Epithelial cell of proximal tubule (primary cell): ENCODE measurements around the gene MTFR1L. TPM values are rescaled to one million over a fixed set of nuclear protein-coding genes. Genes with fewer than 3 reads are reported as not detected.

ENCODE experiments used
- DNase-seq: peaks from one replicate; pipeline ENCODE4 v3.0.0-alpha.2; 2011; ENCODE audit warnings: low read depth
- H3K4me3 ChIP-seq: 2 replicates; pipeline ENCODE4 v1.5.1; 2011; ENCODE audit warnings: low read depth, mild to moderate bottlenecking, low read length
- CTCF ChIP-seq: conservative IDR thresholded peaks from 2 replicates; pipeline ENCODE4 v1.5.1; 2012; ENCODE audit warnings: low read depth, mild to moderate bottlenecking, low read length
- total RNA-seq: library from RNA; depleted of rRNA; stranded (reverse); fragments of >200 nt; gene quantifications from 2 replicates; pipeline ENCODE4 v1.2.3, GENCODE V29; 2015

The MTFR1L gene
- total RNA-seq, 1 donor from 2014 or later, result 21.6 TPM

GRCh38 chr1:25876693-25877077, 56.9 kb downstream of the MTFR1L start:
- no peak for DNase-seq
- no peak overlapping the region for H3K4me3 ChIP-seq
- no peak for TF ChIP-seq CTCF

- no peak overlapping the region for H3K4me3 ChIP-seq
- TF ChIP-seq CTCF, result no peak
- no peak for DNase-seq
Measured at GRCh38 chr1:25877155-25877554, 57.4 kb downstream of the MTFR1L start.

- DNase-seq, result no peak
- no peak for TF ChIP-seq CTCF
- H3K4me3 ChIP-seq, result no peak overlapping the region
Measured at GRCh38 chr1:25878690-25879089, 58.9 kb downstream of the MTFR1L start.

GRCh38 chr1:25879675-25880074, 59.9 kb downstream of the MTFR1L start:
- DNase-seq, result no peak
- H3K4me3 ChIP-seq, result no peak overlapping the region
- no peak for TF ChIP-seq CTCF

- no peak for TF ChIP-seq CTCF
- no peak overlapping the region for H3K4me3 ChIP-seq
- DNase-seq, result no peak
Measured at GRCh38 chr1:25880518-25880917, 60.8 kb downstream of the MTFR1L start.

- DNase-seq, result no peak
- no peak overlapping the region for H3K4me3 ChIP-seq
- no peak for TF ChIP-seq CTCF
Measured at GRCh38 chr1:25881266-25881665, 61.5 kb downstream of the MTFR1L start.

Other genes starting within 250 kb of the MTFR1L start
- 0.63 and 1.2 TPM in 2 replicates for gene MAN1C1, start 203.2 kb upstream of the MTFR1L start, total RNA-seq
- gene SELENON, start 19.8 kb upstream of the MTFR1L start, total RNA-seq, result 31.2 and 35.1 TPM in 2 replicates
- 6.2 and 13.0 TPM in 2 replicates for gene AUNIP, start 39.5 kb downstream of the MTFR1L start, total RNA-seq
- 9.4 and 15.0 TPM in 2 replicates for gene PAQR7, start 55.8 kb downstream of the MTFR1L start, total RNA-seq
- gene STMN1, start 86.5 kb downstream of the MTFR1L start, total RNA-seq, result 396 and 554 TPM in 2 replicates
- gene PAFAH2, start 178.1 kb downstream of the MTFR1L start, total RNA-seq, result 11.6 and 12.0 TPM in 2 replicates
- 0.07 and 0.12 TPM in 2 replicates for gene EXTL1, start 201.8 kb downstream of the MTFR1L start, total RNA-seq
- gene SLC30A2, start 226.2 kb downstream of the MTFR1L start, total RNA-seq, result not detected in 2 replicates
- gene TRIM63, start 247.7 kb downstream of the MTFR1L start, total RNA-seq, result not detected in 2 replicates